Measurements from ENCODE around the gene TNFSF13.

TNFSF13 gene

GRCh38 chr17:7558544-7559319 lies at the start of gene TNFSF13:
Gene TNFSF13, plus strand, starts transcription at chr17:7558750. Its CDS starts 290 bp downstream, at chr17:7559040.
- DNase-seq (ENCODE audit: low spot score), result no peak

- no peak for DNase-seq (ENCODE audit: low spot score)
Observed at GRCh38 chr17:7508846-7509245, 49.7 kb upstream of the TNFSF13 start.

- DNase-seq (ENCODE audit: low spot score), result no peak
Observed at GRCh38 chr17:7509937-7510336, 48.6 kb upstream of the TNFSF13 start.

GRCh38 chr17:7511108-7511507 lies 47.4 kb upstream of the TNFSF13 start:
- no peak for DNase-seq (ENCODE audit: low spot score)

- DNase-seq (ENCODE audit: low spot score), result no peak
Observed at GRCh38 chr17:7512105-7512504, 46.4 kb upstream of the TNFSF13 start.

GRCh38 chr17:7512824-7513540 lies 45.6 kb upstream of the TNFSF13 start:
- DNase-seq (ENCODE audit: low spot score), result no peak

- DNase-seq (ENCODE audit: low spot score), result no peak
Observed at GRCh38 chr17:7513850-7514419, 44.6 kb upstream of the TNFSF13 start.

- DNase-seq (ENCODE audit: low spot score), result no peak
Observed at GRCh38 chr17:7515911-7516610, 42.5 kb upstream of the TNFSF13 start.

GRCh38 chr17:7523033-7523432 lies 35.5 kb upstream of the TNFSF13 start:
- DNase-seq (ENCODE audit: low spot score), result peak; percentile 57

GRCh38 chr17:7528842-7529241 lies 29.7 kb upstream of the TNFSF13 start:
- no peak for DNase-seq (ENCODE audit: low spot score)

- DNase-seq (ENCODE audit: low spot score), result no peak
Observed at GRCh38 chr17:7530023-7530900, 28.3 kb upstream of the TNFSF13 start.

- DNase-seq (ENCODE audit: low spot score), result no peak
Observed at GRCh38 chr17:7538050-7538449, 20.5 kb upstream of the TNFSF13 start.

- DNase-seq (ENCODE audit: low spot score), result no peak
Observed at GRCh38 chr17:7538891-7539545, 19.5 kb upstream of the TNFSF13 start.

GRCh38 chr17:7541074-7541621 lies 17.4 kb upstream of the TNFSF13 start:
- DNase-seq (ENCODE audit: low spot score), result no peak

- DNase-seq (ENCODE audit: low spot score), result no peak
Observed at GRCh38 chr17:7544911-7545310, 13.6 kb upstream of the TNFSF13 start.

GRCh38 chr17:7548585-7549400 lies 9.8 kb upstream of the TNFSF13 start, which contains the start of gene TNFSF12:
Gene TNFSF12, plus strand, starts transcription at chr17:7549058. Its CDS starts 96 bp downstream, at chr17:7549154.
- no peak for DNase-seq (ENCODE audit: low spot score)

GRCh38 chr17:7549401-7550055 lies 9.0 kb upstream of the TNFSF13 start:
- DNase-seq (ENCODE audit: low spot score), result no peak

GRCh38 chr17:7550344-7550743 lies 8.2 kb upstream of the TNFSF13 start:
- DNase-seq (ENCODE audit: low spot score), result no peak

GRCh38 chr17:7551396-7551795 lies 7.2 kb upstream of the TNFSF13 start:
- no peak for DNase-seq (ENCODE audit: low spot score)

Measured in hematopoietic multipotent progenitor cell treated with erythropoietin and hydrocortisone succinate and interleukin-3 and kit ligand, for 15 days (in vitro differentiated cells).